GM12864 (cell line): ENCODE results near the gene RHCE.
"Not testable (repeated sequence)": the region's sequence is repeated elsewhere in the genome, so short reads cannot be mapped to it uniquely, and the experiment has no call there.

Source experiments
- DNase-seq: peaks from one replicate; pipeline ENCODE4 v3.0.0-alpha.2; 2011; ENCODE audit warnings: low read depth
- H3K4me3 ChIP-seq: 2 replicates; pipeline ENCODE4 v1.5.1; 2011; ENCODE audit warnings: mild to moderate bottlenecking, low read depth, low read length, control low read depth
- TF ChIP-seq, protein P1 (sequence below): IDR thresholded peaks from 2 replicates; pipeline ENCODE4 v1.5.1; 2011; ENCODE audit warnings: low read depth, mild to moderate bottlenecking, moderate library complexity, low read length, control low read depth, inconsistent platforms; ENCODE audit errors: missing control alignments

Gene RHCE

GRCh38 chr1:25369241-25369640 is 51.4 kb downstream of the RHCE start:
- no peak overlapping the region for H3K4me3 ChIP-seq
- DNase-seq, result no peak
- TF ChIP-seq, protein P1, sequence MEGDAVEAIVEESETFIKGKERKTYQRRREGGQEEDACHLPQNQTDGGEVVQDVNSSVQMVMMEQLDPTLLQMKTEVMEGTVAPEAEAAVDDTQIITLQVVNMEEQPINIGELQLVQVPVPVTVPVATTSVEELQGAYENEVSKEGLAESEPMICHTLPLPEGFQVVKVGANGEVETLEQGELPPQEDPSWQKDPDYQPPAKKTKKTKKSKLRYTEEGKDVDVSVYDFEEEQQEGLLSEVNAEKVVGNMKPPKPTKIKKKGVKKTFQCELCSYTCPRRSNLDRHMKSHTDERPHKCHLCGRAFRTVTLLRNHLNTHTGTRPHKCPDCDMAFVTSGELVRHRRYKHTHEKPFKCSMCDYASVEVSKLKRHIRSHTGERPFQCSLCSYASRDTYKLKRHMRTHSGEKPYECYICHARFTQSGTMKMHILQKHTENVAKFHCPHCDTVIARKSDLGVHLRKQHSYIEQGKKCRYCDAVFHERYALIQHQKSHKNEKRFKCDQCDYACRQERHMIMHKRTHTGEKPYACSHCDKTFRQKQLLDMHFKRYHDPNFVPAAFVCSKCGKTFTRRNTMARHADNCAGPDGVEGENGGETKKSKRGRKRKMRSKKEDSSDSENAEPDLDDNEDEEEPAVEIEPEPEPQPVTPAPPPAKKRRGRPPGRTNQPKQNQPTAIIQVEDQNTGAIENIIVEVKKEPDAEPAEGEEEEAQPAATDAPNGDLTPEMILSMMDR, result no peak

DNA sequence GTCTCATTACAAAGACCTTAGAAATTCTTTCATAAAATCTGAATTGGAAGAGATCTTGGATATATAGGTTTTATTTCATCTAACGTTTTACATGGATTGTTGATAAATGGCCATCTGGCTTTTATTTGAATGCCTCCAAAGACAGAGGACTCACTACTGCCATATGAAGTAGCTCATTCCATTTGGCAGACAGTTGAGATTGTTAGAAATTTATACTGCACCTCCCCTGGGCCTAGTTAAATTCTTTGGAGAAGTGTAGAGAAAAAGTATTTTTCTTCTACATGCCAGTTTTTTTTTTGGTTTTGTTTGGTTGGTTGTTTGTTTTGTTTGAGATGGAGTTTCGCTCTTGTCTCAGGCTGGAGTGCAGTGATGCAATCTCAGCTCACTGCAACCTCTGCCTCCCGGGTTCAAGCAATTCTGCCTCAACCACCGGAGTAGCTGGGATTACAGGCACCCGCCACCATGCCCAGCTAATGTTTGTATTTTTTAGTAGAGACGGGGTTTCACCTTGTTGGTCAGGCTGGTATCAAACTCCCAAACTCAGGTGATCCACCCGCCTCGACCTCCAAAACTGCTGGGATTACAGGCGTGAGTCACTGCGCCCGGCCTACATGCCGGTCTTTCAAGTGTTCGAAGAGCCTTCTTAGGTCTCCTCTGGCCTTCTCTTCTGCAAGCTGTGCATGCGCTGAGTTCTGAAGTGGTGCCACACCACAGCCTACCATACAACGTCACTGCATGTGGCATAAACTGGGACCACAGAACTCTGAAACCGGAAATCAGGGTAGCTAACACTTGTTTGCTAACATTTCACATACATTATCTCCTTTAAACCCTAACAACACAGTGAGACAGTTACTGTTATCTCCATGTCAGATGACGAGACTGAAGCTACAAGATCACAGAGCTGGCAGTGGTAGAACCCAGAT is 57.7 kb downstream of the RHCE start:
- not testable (repeated sequence) for H3K4me3 ChIP-seq, DNase-seq

DNA sequence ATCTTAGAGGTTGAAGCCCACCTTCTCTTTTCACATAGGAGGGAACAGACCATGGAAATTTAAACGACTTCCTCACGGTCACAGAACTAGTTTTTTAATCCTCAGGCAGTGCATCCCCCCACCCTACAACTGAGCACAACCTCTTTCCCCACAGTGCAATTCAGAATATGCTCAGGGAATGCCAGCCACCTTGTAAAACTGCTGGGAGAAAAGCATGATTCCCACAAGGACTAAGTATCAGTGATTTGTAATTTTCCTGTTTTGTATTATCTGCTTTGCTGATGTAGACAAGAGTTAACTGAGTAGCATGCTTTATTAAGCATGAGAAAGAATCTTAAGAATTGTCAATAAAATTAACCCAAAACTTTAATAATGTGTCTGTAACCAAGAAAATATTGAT is 58.7 kb downstream of the RHCE start:
- no peak overlapping the region for H3K4me3 ChIP-seq
- no peak for DNase-seq
- TF ChIP-seq, protein P1, result no peak

DNA sequence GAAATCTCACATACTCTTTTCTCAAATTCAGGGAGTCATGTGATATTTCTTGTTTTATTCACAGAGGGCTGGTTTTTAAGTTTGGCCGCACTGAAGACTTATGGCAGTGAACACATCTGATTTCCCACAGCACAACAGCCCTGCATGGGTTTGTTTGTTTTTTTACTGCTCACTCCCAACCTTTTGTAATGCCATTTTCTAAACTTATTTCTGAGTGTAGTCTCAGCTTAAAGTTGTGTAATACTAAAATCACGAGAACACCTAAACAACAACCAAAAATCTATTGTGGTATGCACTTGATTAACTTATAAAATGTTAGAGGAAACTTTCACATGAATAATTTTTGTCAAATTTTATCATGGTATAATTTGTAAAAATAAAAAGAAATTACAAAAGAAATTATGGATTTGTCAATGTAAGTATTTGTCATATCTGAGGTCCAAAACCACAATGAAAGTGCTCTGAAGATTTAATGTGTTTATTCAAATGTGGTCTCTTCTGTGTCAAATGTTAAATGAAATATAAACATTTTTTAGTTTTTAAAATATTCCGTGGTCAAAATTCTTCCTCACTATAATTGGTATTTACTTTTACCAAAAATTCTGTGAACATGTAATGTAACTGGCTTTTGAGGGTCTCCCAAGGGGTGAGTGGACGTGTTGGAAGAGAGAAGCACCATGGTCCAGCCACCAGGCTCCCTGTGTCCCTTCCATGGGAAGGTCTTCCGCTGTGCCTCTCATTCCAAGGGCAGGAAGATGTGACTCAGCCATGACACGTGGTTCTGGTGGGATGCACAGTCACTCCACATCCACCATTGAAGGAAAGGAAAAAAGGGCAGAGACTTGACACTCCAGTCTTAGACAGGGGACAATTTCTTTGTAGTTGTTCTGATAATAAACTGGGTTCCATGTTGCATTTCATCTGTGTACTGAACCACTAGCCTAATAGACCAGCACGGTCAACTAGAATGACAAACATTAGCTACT is 59.7 kb downstream of the RHCE start:
- TF ChIP-seq, protein P1, result no peak
- no peak for DNase-seq
- no peak overlapping the region for H3K4me3 ChIP-seq

DNA sequence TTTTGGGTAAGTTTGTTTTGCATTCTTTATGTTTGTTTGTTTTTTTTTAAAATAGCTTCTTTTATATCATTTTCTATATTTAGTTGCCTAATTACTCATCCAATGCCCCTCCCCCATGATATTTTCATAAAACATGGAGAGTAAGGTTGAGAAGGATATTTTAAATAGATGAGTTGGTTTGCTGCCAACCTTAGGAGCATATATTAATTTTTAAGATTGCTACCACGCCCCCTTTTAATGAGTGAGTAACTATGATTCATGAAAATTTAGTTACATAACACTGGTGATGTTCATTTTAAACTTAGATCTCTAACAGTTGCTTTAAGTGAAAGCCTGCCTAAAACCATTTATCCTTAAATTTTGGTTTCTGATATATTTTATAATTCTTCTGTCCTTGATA is 63.8 kb downstream of the RHCE start:
- no peak for DNase-seq
- TF ChIP-seq, protein P1, result no peak
- no peak overlapping the region for H3K4me3 ChIP-seq

DNA sequence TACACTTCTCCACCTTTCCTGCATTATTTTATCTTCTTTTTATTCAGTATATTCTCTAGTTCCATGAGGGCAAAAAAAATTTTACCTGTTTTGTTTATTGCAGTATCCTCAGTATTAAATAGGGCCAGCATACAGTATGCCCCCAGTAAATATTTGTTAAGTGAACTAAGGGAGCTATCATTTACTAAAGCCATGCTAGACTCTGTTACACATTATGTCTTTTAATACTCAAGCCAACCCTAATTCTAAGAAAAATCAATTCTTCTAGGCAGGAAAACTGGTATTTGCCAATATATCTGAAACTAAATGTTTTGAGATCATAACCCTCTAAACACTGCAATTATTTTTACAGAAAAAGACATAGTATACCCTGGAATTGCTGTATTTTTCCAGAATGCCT is 64.2 kb downstream of the RHCE start:
- DNase-seq, result no peak
- no peak overlapping the region for H3K4me3 ChIP-seq
- TF ChIP-seq, protein P1, result no peak

DNA sequence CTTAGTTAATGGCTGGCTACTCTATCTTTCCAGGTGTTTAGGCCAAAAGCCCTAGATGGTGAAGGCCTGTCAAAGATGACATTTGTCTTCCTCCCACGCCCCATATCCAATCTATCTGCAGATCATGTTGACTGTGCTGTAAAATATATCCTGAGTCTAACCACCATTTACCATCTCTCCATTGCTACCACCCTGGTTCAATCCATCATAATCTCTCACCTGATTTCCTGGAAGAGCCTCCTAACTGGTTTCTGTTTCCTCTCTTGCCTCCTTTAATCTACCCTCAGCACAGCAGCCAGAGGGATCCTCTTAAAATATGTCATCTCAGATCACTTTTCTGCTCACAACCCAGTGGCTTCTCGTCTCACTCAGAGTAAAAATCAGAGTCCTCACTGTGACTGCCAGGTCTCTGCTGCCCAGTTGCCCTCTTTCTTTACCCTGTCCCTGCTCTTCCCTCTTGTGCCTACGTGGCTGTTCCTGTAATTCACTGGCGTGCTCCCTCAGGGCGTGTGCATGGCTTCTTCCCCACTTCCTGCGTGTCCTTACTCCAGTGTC is 64.7 kb downstream of the RHCE start:
- no peak overlapping the region for H3K4me3 ChIP-seq
- TF ChIP-seq, protein P1, result no peak
- no peak for DNase-seq
